ENCODE results near the gene SPRR1A.

The SPRR1A gene

GRCh38 chr1:153032677-153033308, 48.9 kb downstream of the SPRR1A start:
- no peak for FAIRE-seq

DNA sequence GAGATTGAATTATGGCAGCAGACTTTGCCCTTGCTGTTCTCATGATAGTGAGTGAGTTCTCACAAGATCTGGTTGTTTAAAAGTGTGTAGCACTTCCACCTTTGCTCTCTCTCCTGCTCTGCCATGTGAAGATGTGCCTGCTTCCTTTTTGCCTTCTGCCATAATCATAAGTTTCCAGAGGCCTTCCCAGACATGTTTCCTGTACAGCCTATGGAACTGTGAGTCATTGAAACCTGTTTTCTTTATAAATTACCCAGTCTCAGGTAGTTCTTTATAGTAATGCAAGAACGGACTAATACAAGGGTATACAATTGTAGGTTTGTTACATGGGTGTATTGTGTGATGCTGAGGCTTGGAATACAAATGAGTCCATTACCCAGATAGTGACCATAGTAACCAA, 51.3 kb downstream of the SPRR1A start:
- FAIRE-seq = no peak
